K562 (cell line): Measurements from ENCODE around the gene MCC. TPM values are rescaled to one million over a fixed set of nuclear protein-coding genes. Genes with fewer than 3 reads are reported as not detected.

Experiments used
- ATAC-seq: fragments of 200-7000 bp; cut with Tn5 transposase; 3 replicates; pipeline ENCODE4 v1.9.1; 2020; ENCODE audit warnings: moderate library complexity
- BruUV-seq: library from RNA; stranded (reverse); fragments of 400-500 nt; replicated peaks from 2 replicates; lab custom pipeline; 2021; lab: Mats Ljungman, UMichigan
- CTCF ChIA-PET: fragments of 300-600 bp; formaldehyde crosslinking; extraction: SDS; loops from one replicate; lab custom pipeline; 2021; ENCODE audit warnings: low intra/inter-chr PET ratio; lab: Yijun Ruan, JAX
- POLR2A ChIA-PET: fragments of 300-600, 350-650 bp; sonication (Branson Sonifier 250); formaldehyde crosslinking; extraction: SDS; loops from one replicate; lab custom pipeline; 2021; ENCODE audit warnings: antibody characterized with exemption, inconsistent platforms; lab: Yijun Ruan, JAX
- DNase-seq, 4 experiments: peaks; one replicate each; pipeline versions ENCODE4 v3.0.0 to v3.0.0-alpha.2; 2011 to 2018; ENCODE audit warnings: low spot score in 3 of 4, mixed read lengths in 3 of 4; ENCODE audit errors: extremely low read depth in 1 of 4
- FAIRE-seq: peaks from 2 replicates; lab custom pipeline; 2011; peaks lifted over from hg19 to GRCh38; lab: Jason Lieb, UNC
- H2AFZ ChIP-seq: 2 replicates; pipeline ENCODE4 v1.6.0; 2011; ENCODE audit warnings: low read depth, low read length, control low read depth, inconsistent platforms
- H3K27ac ChIP-seq: fragments of 200-600 bp; 3 replicates; pipeline ENCODE4 v1.8.0; 2011; ENCODE audit warnings: low read depth, mild to moderate bottlenecking, control low read depth, inconsistent platforms, low read length, moderate library complexity, mixed read lengths; ENCODE audit errors: extremely low read depth
- H3K27me3 ChIP-seq, 2 experiments: fragments of 300-600 bp in 1 of 2; 2 replicates in 1 of 2; 3 replicates in 1 of 2; pipeline versions ENCODE4 v1.6.0 to v1.8.0; 2011; ENCODE audit warnings: inconsistent platforms in 2 of 2, low read length in 2 of 2, mild to moderate bottlenecking in 1 of 2, mixed read lengths in 1 of 2, moderate library complexity in 1 of 2; ENCODE audit not compliant: control insufficient read depth in 2 of 2, insufficient read depth in 2 of 2
- H3K36me3 ChIP-seq: fragments of 300-600 bp; 3 replicates; pipeline ENCODE4 v1.8.0; 2011; ENCODE audit warnings: mild to moderate bottlenecking, low read length, inconsistent platforms; ENCODE audit not compliant: control insufficient read depth, insufficient read depth
- H3K4me1 ChIP-seq, 2 experiments: fragments of 200-600 bp in 1 of 2; replicated peaks in 1 of 2; 2 replicates in 1 of 2; 3 replicates in 1 of 2; pipeline versions ENCODE4 v1.5.1 to v1.8.0; 2011; ENCODE audit warnings: inconsistent platforms in 2 of 2, low read length in 2 of 2, mild to moderate bottlenecking in 1 of 2, mixed read lengths in 1 of 2, moderate library complexity in 1 of 2; ENCODE audit not compliant: control insufficient read depth in 2 of 2, insufficient read depth in 2 of 2
- H3K4me2 ChIP-seq: 2 replicates; pipeline ENCODE4 v1.6.1; 2011; ENCODE audit warnings: low read length, control low read depth, inconsistent platforms, mixed read lengths; ENCODE audit not compliant: insufficient read depth
- H3K4me3 ChIP-seq: fragments of 200-600 bp; sonication (generic), shearing (Covaris generic); 2 replicates; pipeline ENCODE4 v1.5.1; 2016; ENCODE audit warnings: control low read depth, inconsistent platforms
- H3K79me2 ChIP-seq: fragments of 200-600 bp; 3 replicates; pipeline ENCODE4 v1.8.0; 2011; ENCODE audit warnings: low read length, inconsistent platforms; ENCODE audit not compliant: control insufficient read depth, insufficient read depth
- H3K9ac ChIP-seq, 2 experiments: 2 replicates each; pipeline versions ENCODE4 v1.6.0 to v1.6.1; 2011; ENCODE audit warnings: low read depth in 2 of 2, low read length in 2 of 2, control low read depth in 1 of 2, inconsistent platforms in 1 of 2, mild to moderate bottlenecking in 1 of 2, mixed read lengths in 1 of 2; ENCODE audit not compliant: insufficient read depth in 1 of 2
- H3K9me1 ChIP-seq: one replicate; pipeline ENCODE4 v1.6.0; 2011; ENCODE audit warnings: inconsistent platforms, mild to moderate bottlenecking, low read length, moderate library complexity; ENCODE audit not compliant: control insufficient read depth, insufficient read depth
- H3K9me3 ChIP-seq: replicated peaks from 2 replicates; pipeline ENCODE4 v1.5.1; 2011; ENCODE audit warnings: low read depth, low read length, inconsistent platforms; ENCODE audit not compliant: control insufficient read depth, insufficient read depth
- H4K20me1 ChIP-seq: replicated peaks from 2 replicates; pipeline ENCODE4 v1.6.1; 2011; ENCODE audit warnings: low read length, inconsistent platforms, mixed read lengths; ENCODE audit not compliant: control insufficient read depth, insufficient read depth
- SIN3B ChIP-seq: fragments of 450-650 bp; IDR thresholded peaks from 2 replicates; pipeline ENCODE4 v1.6.1; 2017; ENCODE audit warnings: low read depth, mild to moderate bottlenecking, moderate library complexity
- ZNF347 ChIP-seq: fragments of 450-650 bp; formaldehyde crosslinking; IDR thresholded peaks from 2 replicates; pipeline ENCODE4 v1.4.0; 2020; ENCODE audit warnings: low read depth, mild to moderate bottlenecking, moderate library complexity
- WGBS: fragments of 100-300 bp; shearing (Covaris generic); methylation state at CpG from one replicate; pipeline ENCODE4 v1.1.6; 2016; ENCODE audit warnings: low coverage, mixed read lengths; ENCODE audit not compliant: insufficient coverage; ENCODE audit errors: missing lambda C conversion rate; 5-methylcytosine and 5-hydroxymethylcytosine counted together
- in situ Hi-C: fragments of 300-500 bp; cut with MboI; formaldehyde crosslinking; loops from 4 replicates; pipeline ENCODE4 v1.15.0; 2018; ENCODE audit warnings: inconsistent platforms, mixed read lengths
- intact Hi-C: fragments of 100-400 bp; cut with micrococcal nuclease; formaldehyde crosslinking; loops from 2 replicates; pipeline ENCODE4 v1.14.2; 2022
- polyA plus RNA-seq, 8 experiments: library from polyadenylated mRNA; depleted of rRNA in 4 of 8; stranded (reverse) in 5 of 8; unstranded in 3 of 8; fragments of >200 nt; fragmentation: Nextera tagmentation in 2 of 8; fragmentation: Illumina TruSeq in 1 of 8; extraction: Ambion mirVana in 2 of 8; extraction: Trizol in 1 of 8; gene quantifications; 2 replicates each; pipeline versions ENCODE4 v1.2.1 to v1.2.3, GENCODE V29; 2011 to 2014; ENCODE audit warnings: inconsistent platforms in 1 of 8, missing spikeins in 1 of 8
- total RNA-seq, 7 experiments: library from RNA; depleted of rRNA in 6 of 7; stranded (reverse); fragments of >200 nt in 6 of 7; fragmentation: Illumina TruSeq in 2 of 7; extraction: Trizol in 2 of 7; gene quantifications; 2 replicates each; pipeline versions ENCODE4 v1.2.1 to v1.2.3, GENCODE V29; 2011 to 2021; ENCODE audit warnings: low replicate concordance in 1 of 7
- TF ChIP-seq, protein P1 (sequence below): fragments of 450-650 bp; IDR thresholded peaks from 2 replicates; pipeline ENCODE4 v1.6.1; 2018; ENCODE audit not compliant: partially characterized antibody

Gene MCC
- total and polyA plus RNA-seq, 9 of the 15 experiments (the other 6 are each of a cell fraction or from before 2014, with no cell fraction given) = 0.04 to 0.24 (median 0.06) TPM; not detected in 1

DNA sequence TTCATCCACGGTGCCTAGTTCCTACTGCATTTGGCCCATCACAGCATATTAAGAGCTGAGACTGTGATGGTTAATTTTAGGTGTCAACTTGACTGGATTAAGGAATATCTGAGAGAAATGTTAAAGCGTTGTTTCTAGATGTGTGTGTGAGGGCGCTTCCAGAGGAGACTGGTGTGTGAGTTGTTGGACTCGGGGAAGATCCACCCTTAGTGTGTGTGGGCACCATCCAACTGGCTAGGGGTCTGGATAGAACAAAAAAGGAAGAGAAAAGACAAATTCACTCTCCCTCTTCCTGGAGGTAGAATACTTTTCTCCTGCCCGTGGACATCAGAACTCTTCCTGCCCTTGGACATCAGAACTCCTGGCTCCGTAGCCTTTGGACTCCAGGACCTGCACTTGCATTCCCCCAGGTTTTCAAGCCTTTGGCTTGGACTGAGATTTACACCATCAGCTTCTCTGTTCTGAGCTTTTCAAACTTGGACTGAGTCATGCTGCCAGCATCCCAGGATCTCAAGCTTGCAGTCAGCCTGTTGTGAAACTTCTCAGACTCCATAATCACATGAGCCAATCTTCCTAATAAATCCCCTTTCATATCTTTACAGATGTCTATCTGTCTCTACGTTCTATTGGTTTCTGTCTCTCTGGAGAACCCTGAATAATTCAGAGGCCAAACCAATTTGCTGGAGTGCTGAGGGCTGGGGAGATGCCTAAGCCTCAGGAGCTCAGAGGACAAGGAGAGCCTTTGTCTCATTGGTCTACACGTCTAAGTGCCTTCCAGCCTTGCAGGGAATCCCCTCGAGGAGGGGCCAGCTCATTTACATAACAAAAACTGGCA is 347.2 kb downstream of the MCC start:
- H3K79me2 ChIP-seq = no peaks in the 10 kb centered on the region
- no peaks in the 10 kb centered on the region for H3K9me3 ChIP-seq
- no peak overlapping the region for H3K9ac ChIP-seq
- no TSS peak for BruUV-seq
- no peaks in the 10 kb centered on the region for H3K4me1 ChIP-seq
- WGBS = 2% methylated on average over 9 of the region's 9 CpGs
- FAIRE-seq (no peak), DNase-seq (no peak), ATAC-seq (no peak)
- CTCF ChIA-PET = no interaction called here
- POLR2A ChIA-PET = interaction anchor here (0.6 kb wide), 1 partner anchor 23 kb away, joined by 4 read pairs; no protein-coding TSS in a partner anchor
- TF ChIP-seq ZNF347 (CRISPR knock-in tag) (no peak), SIN3B (no peak)
- TF ChIP-seq, protein P1, sequence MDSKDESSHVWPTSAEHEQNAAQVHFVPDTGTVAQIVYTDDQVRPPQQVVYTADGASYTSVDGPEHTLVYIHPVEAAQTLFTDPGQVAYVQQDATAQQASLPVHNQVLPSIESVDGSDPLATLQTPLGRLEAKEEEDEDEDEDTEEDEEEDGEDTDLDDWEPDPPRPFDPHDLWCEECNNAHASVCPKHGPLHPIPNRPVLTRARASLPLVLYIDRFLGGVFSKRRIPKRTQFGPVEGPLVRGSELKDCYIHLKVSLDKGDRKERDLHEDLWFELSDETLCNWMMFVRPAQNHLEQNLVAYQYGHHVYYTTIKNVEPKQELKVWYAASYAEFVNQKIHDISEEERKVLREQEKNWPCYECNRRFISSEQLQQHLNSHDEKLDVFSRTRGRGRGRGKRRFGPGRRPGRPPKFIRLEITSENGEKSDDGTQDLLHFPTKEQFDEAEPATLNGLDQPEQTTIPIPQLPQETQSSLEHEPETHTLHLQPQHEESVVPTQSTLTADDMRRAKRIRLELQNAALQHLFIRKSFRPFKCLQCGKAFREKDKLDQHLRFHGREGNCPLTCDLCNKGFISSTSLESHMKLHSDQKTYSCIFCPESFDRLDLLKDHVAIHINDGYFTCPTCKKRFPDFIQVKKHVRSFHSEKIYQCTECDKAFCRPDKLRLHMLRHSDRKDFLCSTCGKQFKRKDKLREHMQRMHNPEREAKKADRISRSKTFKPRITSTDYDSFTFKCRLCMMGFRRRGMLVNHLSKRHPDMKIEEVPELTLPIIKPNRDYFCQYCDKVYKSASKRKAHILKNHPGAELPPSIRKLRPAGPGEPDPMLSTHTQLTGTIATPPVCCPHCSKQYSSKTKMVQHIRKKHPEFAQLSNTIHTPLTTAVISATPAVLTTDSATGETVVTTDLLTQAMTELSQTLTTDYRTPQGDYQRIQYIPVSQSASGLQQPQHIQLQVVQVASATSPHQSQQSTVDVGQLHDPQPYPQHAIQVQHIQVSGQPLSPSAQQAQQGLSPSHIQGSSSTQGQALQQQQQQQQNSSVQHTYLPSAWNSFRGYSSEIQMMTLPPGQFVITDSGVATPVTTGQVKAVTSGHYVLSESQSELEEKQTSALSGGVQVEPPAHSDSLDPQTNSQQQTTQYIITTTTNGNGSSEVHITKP = peak; percentile 48
- intact Hi-C loops = no loop called here
- H3K36me3 ChIP-seq = no peaks in the 10 kb centered on the region
- H4K20me1 ChIP-seq = no peaks in the 10 kb centered on the region
- in situ Hi-C loops = no loop called here
- peaks cover 4 to 23% of the 10 kb centered on the region in 2 experiments; a peak in 3 of 5 replicates for H3K27me3 ChIP-seq
- no peak overlapping the region for H2AFZ ChIP-seq
- H3K27ac ChIP-seq = no peak overlapping the region
- no peak overlapping the region for H3K4me3 ChIP-seq
- no peak overlapping the region for H3K4me2 ChIP-seq
- H3K9me1 ChIP-seq = no peaks in the 10 kb centered on the region
